ENCODE results near the gene PHACTR1. TPM values are rescaled to one million over a fixed set of nuclear protein-coding genes. Genes with fewer than 3 reads are reported as not detected.

The PHACTR1 gene
- total and polyA plus RNA-seq, 2 of the 4 experiments (the other 2 are of a cell fraction): not detected

DNA sequence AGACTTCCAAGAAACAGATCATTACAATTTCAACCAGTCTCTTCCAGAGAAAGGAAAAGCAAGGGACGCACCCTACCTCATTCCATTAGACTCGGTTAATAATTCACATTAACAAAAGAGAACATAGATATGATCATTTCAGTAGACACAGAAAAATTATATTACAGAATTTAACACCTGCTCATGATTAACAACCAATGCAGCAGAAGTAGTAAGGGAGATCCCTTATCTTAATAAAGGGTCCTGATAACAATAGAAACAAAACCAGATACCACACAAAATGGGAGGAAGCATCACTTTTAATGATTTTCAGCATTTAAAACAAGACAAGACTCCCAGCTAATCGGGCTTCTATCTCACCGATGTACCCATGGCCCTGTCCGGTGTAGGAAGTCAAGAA lies 396.8 kb downstream of the PHACTR1 start:
- TF ChIP-seq, protein P1, sequence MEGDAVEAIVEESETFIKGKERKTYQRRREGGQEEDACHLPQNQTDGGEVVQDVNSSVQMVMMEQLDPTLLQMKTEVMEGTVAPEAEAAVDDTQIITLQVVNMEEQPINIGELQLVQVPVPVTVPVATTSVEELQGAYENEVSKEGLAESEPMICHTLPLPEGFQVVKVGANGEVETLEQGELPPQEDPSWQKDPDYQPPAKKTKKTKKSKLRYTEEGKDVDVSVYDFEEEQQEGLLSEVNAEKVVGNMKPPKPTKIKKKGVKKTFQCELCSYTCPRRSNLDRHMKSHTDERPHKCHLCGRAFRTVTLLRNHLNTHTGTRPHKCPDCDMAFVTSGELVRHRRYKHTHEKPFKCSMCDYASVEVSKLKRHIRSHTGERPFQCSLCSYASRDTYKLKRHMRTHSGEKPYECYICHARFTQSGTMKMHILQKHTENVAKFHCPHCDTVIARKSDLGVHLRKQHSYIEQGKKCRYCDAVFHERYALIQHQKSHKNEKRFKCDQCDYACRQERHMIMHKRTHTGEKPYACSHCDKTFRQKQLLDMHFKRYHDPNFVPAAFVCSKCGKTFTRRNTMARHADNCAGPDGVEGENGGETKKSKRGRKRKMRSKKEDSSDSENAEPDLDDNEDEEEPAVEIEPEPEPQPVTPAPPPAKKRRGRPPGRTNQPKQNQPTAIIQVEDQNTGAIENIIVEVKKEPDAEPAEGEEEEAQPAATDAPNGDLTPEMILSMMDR (conservative IDR thresholded peaks at IDR 0.05; ENCODE audit: low read depth, low read length): no peak
- TF ChIP-seq FOS (IDR thresholded peaks at IDR 0.05; ENCODE audit: low read depth, low read length) (no peak), MAZ (IDR thresholded peaks at IDR 0.05; ENCODE audit: borderline replicate concordance, low read depth, low read length) (no peak), NFE2L2 (IDR thresholded peaks at IDR 0.05; ENCODE audit: low read depth, low read length) (no peak), MAFK (IDR thresholded peaks at IDR 0.05; ENCODE audit: low read depth, low read length) (no peak), SMC3 (IDR thresholded peaks at IDR 0.05; ENCODE audit: low read depth, low read length) (no peak), POLR2A (IDR thresholded peaks at IDR 0.05; ENCODE audit: low read depth, low read length) (no peak), CEBPB (IDR thresholded peaks at IDR 0.05; ENCODE audit: low read depth, low read length) (no peak)
- TF ChIP-seq, protein P2, sequence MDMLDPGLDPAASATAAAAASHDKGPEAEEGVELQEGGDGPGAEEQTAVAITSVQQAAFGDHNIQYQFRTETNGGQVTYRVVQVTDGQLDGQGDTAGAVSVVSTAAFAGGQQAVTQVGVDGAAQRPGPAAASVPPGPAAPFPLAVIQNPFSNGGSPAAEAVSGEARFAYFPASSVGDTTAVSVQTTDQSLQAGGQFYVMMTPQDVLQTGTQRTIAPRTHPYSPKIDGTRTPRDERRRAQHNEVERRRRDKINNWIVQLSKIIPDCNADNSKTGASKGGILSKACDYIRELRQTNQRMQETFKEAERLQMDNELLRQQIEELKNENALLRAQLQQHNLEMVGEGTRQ (IDR thresholded peaks at IDR 0.05; ENCODE audit: low read depth, low read length): no peak
- Histone ChIP-seq H2BK5ac (ENCODE audit: low read depth, low read length, poor library complexity, severe bottlenecking) (no peak overlapping the region), H4K8ac (ENCODE audit: low read depth in 2 of 2, low read length in 2 of 2) (no peak overlapping the region), H3K4me2 (ENCODE audit: low read depth, low read length) (no peak overlapping the region), H3K9ac (ENCODE audit: low read depth, low read length) (no peak overlapping the region), H2BK15ac (ENCODE audit: low read depth, low read length) (no peak overlapping the region), H3K18ac (ENCODE audit: low read depth, low read length) (no peak overlapping the region), H3K4ac (ENCODE audit: low read depth, low read length) (no peak overlapping the region), H4K91ac (ENCODE audit: insufficient read depth, low read depth, low read length) (no peak overlapping the region), H3K14ac (replicated peaks; ENCODE audit: low read depth, low read length) (no peak overlapping the region), H3K4me1 (ENCODE audit: control insufficient read depth, insufficient read depth, low read length) (no peaks in the 10 kb centered on the region), H2AK5ac (ENCODE audit: low read depth, low read length) (no peak overlapping the region), H3K27ac (ENCODE audit: insufficient read depth, low read length) (no peak overlapping the region), H4K5ac (ENCODE audit: low read depth, low read length) (no peak overlapping the region), H3K4me3 (ENCODE audit: insufficient read depth, low read depth, low read length) (no peak overlapping the region), H2BK20ac (ENCODE audit: low read depth, low read length) (no peak overlapping the region), H2BK120ac (ENCODE audit: low read depth, low read length) (no peak overlapping the region), H2AK9ac (replicated peaks; ENCODE audit: low read depth, low read length, poor library complexity) (no peak overlapping the region), H3K79me1 (ENCODE audit: low read depth in 1 of 2, low read length in 2 of 2) (no peaks in the 10 kb centered on the region), H3K56ac (ENCODE audit: extremely low read depth, insufficient read depth, low read length) (no peak overlapping the region), H3K27me3 (ENCODE audit: control insufficient read depth, insufficient read depth, low read length) (no peaks in the 10 kb centered on the region), H2AFZ (replicated peaks; ENCODE audit: low read length, poor library complexity) (no peak overlapping the region), H3K36me3 (ENCODE audit: control insufficient read depth, insufficient read depth, low read length) (no peaks in the 10 kb centered on the region), H3K9me3 (ENCODE audit: control insufficient read depth, insufficient read depth, low read length) (no peaks in the 10 kb centered on the region), H3K23ac (ENCODE audit: low read depth, low read length) (no peak overlapping the region), H4K20me1 (ENCODE audit: insufficient read depth, low read length) (no peaks in the 10 kb centered on the region), H3K9me1 (ENCODE audit: insufficient read depth, low read length) (no peaks in the 10 kb centered on the region)
- ChIA-PET POLR2A (ENCODE audit: unreplicated experiment) (no interaction called here), CTCF (no interaction called here)
- no peak for DNase-seq
- ATAC-seq (ENCODE audit: low read depth): no peak
- in situ Hi-C loops (cut with MboI; ENCODE audit: low sequenced_read_pairs) (no loop called here), dilution Hi-C loops (cut with HindIII; ENCODE audit: low sequenced_read_pairs, unreplicated experiment) (no loop called here), intact Hi-C loops (cut with micrococcal nuclease) (no loop called here)
- BruUV-seq (replicated peaks): no TSS peak
- no CpG with 5 or more reads among the region's 5 CpGs for WGBS, 2 experiments (ENCODE audit: extremely low coverage in 2 of 2, insufficient read length in 1 of 2)
